Activated T-cell treated with anti-CD3 and anti-CD28 coated beads for 48 hours (primary cell): ENCODE results near the gene REPS1.
"Not testable (repeated sequence)": the region's sequence is repeated elsewhere in the genome, so short reads cannot be mapped to it uniquely, and the experiment has no call there.

Experiments used
- DNase-seq: peaks from one replicate; pipeline ENCODE4 v3.0.0-alpha.2; 2020; ENCODE audit warnings: low read depth

The REPS1 gene

DNA sequence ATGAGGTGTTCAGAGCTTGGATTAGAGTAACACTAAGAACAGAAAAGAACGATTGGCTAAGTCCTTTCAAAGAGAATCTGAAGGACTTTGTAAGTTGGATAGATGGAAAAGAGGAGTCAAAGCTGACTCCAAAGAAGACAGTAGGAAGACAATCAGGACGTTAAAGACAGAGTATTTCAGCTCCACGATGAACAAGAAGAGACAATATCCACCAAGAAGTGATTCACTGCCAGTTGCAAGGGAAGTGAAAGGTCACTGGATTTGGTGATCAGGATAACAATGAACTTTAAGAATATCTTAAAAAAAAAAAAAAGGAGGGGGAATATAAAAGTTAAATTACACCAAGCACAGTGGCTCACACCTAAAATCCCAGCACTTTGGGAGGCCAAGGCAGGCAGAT lies 17.9 kb downstream of the REPS1 start:
- DNase-seq, result no peak

DNA sequence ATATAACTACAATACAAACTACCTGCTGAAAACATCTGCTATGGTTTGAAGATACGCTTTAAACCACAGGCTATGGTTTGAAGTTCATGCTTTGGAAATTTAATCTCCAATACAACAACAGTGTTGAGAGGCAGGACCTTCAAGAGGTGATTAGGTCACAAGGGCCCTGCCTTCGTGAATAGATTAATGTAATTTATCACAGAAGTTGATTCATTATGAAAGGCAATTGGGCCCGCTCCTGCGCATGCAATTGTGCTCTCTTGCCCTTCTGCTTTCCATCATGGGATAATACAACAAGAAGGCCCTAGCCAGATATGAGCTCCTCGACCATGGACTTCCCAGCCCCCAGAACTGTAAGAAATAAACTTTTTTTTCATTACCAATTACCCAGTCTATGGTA lies 21.2 kb downstream of the REPS1 start:
- DNase-seq, result no peak

DNA sequence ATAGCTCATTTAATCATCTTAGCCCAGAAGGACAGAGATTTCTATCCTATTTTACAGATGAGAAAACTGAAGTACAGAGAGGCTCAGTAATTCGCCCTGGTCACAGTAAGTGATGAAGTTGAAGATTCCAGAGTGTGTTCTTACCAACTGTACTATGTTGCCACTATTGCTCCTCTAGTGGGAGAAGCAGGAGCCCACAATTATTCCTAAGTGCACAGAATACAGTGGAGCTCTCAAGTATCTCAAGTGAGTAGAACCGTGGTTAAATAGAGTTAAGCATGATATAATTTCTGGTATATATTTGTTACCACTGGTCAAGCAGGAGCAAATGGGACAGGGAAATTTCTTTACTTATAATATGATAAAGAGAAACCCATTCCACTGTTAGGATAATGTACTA lies 22.1 kb downstream of the REPS1 start:
- DNase-seq, result no peak

DNA sequence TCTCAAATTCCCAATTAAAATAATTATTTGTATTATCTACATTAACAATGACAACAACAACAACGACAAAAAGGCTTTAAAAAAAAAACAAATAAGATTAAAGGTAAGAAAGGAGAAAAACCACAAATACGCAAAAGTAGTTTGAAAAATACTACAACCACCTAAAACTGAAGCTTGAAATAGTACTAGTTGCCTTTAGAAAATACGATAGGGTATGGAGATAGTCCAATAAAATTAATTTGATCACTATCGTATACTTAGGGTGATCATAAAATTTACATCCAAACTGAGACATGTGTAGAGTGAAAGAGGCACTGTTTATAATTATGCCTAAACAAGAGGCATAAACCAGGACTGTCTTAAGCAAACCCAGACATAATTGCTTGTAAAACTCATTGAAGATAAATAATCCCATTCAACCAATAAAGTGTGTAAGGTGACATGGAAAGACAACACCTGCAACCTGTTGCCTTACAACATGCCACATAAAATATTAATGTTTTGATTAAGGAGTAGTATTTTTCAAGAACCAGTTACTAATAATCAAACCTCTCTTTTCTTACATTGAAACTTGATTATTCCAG lies 22.7 kb downstream of the REPS1 start:
- no peak for DNase-seq

DNA sequence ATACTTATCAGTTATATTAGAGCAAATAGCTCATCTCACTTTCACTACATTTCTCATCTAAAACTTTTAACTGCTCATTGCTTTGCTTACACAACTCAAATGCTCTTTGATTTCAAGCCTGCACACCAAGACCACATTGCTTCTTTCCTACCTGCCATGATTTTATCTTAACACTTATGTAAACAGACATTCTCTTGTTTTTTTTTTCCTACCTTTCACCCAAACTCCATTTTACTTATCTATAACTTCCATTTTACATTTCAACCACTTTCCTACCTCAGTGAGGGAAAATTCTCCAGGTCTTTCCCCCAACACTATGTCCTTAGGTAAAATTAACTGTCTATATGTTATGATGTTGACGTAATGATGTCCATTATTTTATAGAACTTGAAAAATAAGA lies 24.0 kb downstream of the REPS1 start:
- no peak for DNase-seq

DNA sequence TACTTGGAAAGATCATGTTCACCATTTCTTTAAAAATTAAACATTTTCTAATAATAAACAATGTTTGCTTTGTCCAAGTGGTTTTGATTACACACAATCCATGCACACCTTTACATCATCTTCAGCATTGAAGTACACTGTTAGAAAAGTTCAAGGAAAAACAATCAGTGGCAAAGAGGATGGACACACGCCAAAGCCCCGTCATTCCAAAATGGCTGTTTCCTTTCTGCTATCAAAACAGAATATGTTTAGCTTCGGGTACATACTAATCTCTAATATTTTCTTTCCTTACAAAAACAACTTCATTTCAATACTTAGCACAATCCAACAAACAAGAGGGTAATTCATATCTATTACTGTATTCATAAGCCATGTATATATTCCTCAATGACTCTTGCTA lies 24.5 kb downstream of the REPS1 start:
- DNase-seq, result no peak

DNA sequence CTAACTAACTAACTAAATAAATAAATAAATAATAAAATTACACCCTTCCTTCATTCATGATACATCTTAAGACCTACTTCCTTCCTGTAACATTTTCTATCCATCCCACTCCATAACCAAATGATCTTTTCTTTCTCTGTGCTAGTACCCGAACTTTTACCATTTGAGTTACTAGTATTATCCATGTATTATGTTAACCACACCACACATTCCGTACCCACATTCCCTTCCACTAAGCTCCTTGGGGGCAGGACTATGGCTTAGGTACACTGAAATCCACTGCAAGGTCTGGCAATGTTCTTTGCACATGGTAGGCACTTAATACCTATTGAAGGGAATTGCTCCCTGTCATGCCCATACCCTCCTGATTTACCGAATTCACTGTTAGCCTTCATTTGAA lies 24.9 kb downstream of the REPS1 start:
- no peak for DNase-seq

DNA sequence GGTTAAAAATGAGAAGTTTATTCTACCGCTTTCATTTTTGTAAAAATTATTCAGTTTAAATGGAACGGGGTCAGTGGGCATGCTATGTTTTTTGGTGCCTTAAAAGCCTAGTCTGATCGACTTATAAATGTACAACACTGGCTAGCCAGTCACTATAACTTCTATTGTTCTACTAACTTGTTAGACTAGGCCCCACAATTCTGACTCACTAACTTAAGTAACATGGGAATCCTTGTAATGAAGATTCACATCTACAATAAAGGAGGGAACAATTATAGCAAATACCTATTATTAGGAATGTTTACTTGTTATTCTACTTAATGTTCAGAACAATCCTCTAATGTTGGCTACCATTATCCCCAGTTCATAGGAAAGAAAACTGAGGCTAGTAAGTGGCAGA lies 28.5 kb downstream of the REPS1 start:
- no peak for DNase-seq

DNA sequence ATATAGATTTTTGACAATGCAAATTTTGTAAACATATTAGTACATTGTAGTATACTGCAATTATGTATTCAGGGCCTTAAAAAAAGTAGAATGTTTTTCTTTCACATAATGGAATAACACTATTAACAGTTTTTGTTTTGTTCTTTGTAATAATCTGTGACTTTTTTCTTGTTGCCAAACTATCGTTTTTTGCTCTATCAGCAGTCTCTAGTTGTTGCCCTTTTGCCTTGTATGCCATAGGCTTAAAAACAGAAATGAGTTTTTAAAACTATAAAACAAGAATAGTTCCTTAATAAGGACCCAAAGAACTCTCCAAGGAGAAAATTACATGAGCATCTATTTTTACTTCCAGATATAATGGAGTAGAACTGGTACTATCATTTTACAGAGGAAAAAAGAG lies 29.5 kb downstream of the REPS1 start:
- DNase-seq, result no peak

DNA sequence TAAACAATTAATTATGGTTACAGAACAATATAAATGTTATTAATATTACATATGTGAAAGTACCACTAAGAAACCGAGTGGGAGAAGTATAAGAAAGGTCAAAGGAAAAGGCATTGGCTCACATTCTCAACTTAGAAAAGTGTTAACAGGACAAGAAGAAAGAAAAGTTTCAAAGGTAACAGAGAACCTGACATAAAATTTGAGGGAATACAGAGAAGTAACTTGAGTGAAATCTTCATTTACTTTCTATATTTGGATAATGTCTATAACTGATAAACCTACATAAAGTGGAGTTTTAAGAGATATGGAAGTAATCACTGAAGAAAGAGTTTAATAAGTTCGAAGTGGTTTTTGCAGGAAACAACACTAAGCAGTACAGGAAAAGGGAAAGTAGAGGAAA lies 30.1 kb downstream of the REPS1 start:
- DNase-seq, result no peak

DNA sequence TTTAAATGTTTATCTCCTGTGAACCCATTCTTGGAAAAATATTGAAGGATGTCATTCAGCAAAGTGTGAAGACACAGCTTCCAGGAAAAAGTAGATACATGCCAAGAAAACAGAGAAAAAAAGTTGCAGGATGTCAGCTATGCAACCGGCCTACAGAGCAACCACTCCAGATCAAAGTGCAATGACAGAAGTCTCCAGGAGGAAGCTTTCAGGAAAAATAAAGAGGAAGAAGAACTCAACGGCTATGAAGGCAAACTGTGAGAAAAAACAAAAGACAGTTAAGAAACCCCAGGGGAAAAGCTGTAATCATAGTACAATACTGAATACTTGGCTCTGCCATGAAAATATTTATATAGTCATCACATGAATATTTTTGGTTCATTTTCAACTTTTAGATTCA lies 30.6 kb downstream of the REPS1 start:
- DNase-seq, result no peak

DNA sequence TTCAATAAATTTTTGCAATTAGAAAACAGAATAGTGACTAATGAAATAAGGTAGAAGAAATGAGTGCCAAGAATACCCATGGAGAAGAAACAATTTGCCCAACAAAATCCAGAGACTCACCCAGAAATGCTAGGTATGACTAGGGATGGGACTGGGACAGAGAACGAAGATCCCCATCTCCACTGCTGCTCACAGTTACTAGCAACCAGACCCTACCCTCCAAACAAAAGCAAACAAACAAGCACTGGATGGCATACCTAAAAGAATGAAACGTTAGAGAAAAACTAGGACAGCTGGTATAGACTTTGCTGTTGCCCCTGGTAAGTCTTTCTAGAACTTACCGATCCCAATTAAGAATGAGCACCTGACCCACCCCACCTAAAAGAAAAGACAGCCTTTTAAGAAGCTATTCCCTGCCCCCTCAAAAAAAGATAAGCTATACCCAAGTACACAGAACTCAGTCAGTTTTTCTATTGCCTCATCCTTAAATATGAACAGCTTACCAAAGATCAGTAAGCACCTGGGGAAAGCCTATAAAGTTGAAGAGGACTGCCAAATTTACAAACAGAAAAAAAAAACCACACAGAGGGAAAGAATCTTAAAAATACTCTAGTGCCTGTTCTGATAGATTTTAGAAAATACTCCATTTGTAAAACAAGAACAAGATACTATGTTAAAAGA lies 31.7 kb downstream of the REPS1 start:
- DNase-seq, result no peak

DNA sequence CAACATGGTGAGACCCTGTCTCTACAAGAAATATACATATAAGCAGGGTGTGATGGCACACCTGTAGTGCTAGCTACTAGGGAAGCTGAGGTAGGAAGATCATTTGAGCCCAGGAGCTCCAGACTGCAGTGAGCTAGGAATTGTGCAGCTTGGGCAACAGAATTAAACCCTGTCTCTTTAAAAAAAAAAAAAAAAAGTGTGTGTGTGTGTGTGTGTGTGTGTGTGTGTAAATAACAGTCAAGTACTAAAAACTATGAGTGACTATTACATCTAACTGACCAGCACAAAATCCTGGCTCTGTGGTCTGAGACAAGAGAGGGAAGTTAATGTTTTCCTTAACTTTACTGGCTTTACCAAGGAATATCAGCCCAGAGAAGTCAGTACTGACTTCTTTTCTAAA lies 32.8 kb downstream of the REPS1 start:
- no peak for DNase-seq

DNA sequence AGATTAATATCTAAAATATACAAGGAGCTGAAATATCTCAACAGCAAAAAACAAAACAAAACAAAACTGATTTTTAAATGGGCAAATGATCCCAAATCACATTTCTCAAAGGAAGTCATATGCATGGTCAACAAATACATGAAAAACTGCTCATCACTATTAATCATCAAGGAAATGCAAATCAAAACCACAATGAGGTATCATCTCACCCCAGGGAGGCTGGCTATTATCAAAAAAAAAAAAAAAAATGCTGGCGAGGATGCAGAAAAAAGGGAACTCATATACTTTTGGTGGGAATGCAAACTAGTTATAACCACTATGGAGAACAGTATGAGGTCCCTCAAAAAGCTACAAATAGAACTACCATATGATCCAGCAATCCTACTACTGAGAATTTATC lies 34.6 kb downstream of the REPS1 start:
- no peak for DNase-seq

DNA sequence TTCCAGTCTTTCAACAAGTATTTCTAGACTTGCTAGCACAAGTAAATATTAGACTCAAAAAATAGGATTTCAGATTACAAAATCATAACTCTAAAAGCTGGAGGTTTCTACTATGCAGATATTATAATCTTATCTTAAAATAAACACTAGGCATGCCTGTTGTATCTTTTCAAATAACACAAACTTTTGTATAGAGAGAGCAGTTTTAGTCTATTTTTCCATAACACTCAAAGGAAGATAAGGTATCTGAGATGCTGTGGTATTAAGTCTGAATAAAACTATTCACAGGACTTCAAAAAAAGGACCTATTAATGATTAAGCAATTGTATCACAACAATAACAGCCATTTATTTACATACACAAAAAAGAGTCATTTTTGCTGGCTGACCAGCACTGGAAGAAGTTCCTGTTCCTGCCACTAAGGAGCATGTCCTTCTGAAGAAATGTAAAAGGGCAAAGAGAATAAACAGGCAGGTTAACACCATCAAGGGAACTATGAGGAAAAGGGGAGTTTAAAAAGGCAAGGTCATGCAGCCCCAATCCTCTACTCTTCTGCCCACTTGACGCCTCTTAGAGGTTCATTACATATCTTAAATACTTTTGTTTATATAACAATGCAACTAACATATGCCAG lies 39.4 kb downstream of the REPS1 start:
- DNase-seq, result no peak

DNA sequence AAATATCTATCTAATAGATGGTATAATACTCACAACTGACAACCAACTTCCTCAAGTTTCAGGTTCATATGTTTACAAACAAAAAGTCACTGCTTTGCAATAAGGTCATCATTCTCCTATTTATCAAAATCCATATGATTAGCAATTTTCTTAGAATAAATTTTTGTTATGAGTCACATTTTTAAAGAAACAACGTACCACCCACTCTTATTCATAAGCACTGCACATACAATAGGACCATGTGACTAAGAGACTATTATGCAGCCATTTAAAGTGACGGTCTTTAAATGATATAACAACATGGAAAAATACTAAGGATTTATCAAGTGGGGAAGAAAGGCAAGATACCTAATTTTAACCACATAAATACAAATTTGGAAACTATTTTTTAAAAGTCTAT lies 40.0 kb downstream of the REPS1 start:
- DNase-seq, result no peak

DNA sequence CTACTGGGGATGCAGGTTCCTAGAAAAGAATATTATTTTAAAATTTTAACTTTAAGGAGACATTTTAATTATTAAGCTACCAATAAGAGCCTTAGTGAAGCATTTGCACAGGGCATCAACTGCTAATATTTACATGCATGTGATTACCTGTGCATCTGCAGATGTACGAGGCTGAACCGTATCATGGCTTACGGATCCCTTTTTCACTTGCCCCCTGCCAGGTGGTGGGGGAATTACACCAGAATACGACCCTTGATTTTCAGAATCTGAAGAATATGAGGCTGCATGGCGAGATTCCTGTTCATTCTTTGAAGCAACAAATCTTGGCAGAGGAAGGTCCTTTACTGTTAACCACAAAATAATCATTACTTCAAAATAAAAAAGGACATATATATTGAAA lies 42.7 kb downstream of the REPS1 start:
- no peak for DNase-seq

DNA sequence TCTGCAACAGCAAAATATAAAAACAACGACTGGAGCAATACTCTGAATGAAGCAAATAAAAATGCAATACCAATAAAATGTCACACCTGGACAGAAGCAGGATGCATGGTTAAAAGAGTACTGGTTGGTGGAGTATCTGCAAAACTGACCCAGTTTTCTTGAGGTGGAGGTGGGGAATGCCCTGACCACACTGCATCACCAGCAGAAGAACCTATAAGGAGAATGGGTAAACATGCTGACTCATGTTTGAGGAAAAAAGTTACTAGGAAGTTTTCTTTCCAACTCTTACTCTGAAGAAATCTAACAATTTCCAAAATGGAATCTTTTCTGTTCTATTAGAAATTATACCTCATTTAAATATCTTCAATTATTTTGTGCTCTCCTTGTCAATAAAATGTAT lies 43.6 kb downstream of the REPS1 start:
- DNase-seq, result no peak

DNA sequence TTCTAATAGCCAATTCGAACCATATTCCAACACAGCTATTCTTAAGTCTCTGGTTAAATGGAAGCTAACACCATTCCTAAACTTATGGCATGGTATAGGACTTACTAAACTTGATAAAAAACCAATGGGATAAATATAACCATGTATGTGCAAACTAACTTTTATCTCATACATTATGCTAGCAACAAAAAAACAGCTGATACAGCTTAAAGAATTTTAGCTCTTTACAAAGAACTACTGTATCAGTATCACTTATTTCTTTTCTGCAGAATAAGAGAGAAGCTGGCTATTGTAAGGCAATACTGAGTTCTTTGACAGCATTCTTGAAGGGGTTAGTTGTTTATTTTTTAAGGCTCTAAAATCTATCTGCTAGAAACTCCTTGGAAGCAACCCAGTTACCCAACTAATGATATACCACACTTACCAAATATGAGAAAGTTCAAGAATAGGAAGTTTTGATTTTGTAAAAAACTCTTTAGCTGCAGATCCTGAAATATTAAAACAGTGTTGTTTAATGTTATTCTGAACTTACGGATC lies 44.9 kb downstream of the REPS1 start:
- DNase-seq, result no peak

DNA sequence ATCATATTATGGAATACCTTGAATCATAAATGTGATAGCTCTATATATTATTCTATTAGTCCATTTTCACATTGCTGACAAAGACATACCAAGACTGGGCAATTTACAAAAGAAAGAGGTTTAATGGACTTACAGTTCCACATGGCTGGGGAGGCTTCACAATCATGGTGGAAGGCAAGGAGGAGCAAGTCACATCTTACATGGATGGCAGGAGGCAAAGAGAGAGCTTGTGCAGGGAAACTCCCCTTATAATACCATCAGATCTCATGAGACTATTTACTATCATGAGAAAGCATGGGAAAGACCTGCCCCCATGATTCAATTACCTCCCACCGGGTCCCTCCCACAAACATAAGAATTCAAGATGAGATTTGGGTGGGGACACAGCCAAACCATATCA lies 51.2 kb downstream of the REPS1 start:
- DNase-seq, result not testable (repeated sequence)

DNA sequence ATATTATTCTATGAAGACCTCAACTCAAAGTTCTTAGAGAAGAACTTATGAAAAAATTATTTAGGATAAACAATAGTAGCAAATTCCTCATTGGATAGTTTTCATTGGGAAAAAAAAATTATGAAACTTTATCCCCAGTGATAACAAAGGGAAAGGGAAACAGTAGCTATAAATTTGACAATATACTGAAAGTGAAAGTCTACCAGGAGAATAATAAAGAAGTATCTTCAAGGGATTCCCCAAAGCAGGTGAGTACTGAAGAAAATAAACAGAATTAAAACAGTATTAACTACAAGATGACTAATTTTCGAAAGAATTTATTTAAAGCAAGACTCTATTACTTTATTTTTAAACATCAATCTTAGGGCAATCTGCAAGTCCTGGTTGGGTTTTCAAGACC lies 56.4 kb downstream of the REPS1 start:
- no peak for DNase-seq

DNA sequence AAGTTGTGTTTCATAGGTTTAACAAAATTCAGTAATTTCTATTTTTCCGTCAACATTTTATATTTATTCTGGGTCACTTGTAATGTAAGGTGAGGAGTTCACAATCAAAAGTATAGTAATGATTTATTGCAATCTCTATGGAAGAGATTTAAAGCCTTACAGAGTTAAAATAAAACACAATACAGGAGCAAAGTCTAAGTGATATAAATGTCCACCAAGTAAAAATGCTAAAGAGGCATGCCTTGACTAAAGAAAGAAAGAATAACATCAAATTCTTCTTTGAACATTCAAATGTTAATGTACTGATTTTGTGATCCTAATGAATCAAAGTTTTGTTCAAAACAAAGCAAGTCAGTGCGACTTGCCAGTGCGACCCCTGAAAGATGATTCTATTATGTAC lies 61.5 kb downstream of the REPS1 start:
- no peak for DNase-seq

DNA sequence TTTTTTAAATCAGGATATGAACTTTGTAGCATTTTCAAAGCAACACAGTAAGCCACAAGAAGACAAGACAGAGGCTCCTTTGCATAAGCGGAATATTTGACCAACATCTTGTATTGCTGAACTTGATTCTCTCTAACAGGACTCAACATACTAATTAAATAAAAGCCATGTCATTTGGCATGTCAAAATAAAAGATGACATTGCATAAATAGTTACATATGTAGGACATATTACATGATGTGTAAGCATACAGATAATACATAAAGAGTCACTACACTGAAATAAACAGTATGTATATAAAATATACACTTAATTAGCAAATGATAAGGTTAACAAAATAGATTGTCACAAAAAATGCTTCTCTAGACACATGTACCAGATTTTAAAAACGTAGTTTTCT lies 62.2 kb downstream of the REPS1 start:
- no peak for DNase-seq

DNA sequence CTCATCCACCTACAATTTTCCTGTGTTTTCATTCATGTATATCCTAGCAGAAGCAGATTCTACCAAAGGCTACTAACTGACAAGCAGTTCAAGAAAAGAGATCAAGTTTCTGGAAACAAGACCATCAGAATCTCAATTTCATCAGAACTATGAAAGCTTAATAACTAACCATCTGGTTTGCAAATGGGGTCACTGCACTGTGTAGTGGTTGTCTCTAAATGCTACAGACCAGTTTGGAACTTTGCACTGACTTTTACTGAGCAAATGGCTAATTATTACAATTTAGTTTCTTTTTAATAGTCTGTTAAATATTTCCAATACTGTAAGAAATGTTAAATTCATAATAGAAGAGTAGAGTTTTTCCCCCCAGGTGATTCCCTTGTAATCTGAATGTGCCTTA lies 64.5 kb downstream of the REPS1 start:
- no peak for DNase-seq
